A549 (cell line): ENCODE data around the gene RASGRP1. TPM values are rescaled to one million over a fixed set of nuclear protein-coding genes. Genes with fewer than 3 reads are reported as not detected.

Experiments
- ATAC-seq, 2 experiments: fragments of 200-7000 bp in 1 of 2; fragments of >200 bp in 1 of 2; cut with Nextera tagmentation in 1 of 2; cut with Tn5 transposase in 1 of 2; 3 replicates each; pipeline versions ENCODE4 v1.8.0 to v1.9.1; 2018 to 2020; ENCODE audit warnings: mild to moderate bottlenecking in 1 of 2, moderate library complexity in 1 of 2
- CTCF ChIA-PET: fragments of 300-600 bp; sonication (Branson Sonifier 250); formaldehyde crosslinking; extraction: SDS; loops from one replicate; lab custom pipeline; 2021; ENCODE audit warnings: antibody characterized with exemption, inconsistent platforms; lab: Yijun Ruan, JAX
- POLR2A ChIA-PET: fragments of 350-600 bp; formaldehyde crosslinking; extraction: SDS; loops from one replicate; lab custom pipeline; 2021; ENCODE audit warnings: antibody characterized with exemption, inconsistent platforms; lab: Yijun Ruan, JAX
- DNase-seq, 2 experiments: peaks; one replicate each; pipeline versions ENCODE4 v3.0.0 to v3.0.0-alpha.2; 2011 to 2016; ENCODE audit warnings: low read depth in 1 of 2, low spot score in 1 of 2
- FAIRE-seq: peaks from 2 replicates; lab custom pipeline; 2011; peaks lifted over from hg19 to GRCh38; lab: Jason Lieb, UNC
- H3K27ac ChIP-seq, 2 experiments: fragments of >200 bp; sonication (Bioruptor Twin); formaldehyde crosslinking; 3 replicates each; pipeline ENCODE4 v1.5.1; 2016 to 2017
- H3K4me1 ChIP-seq: fragments of >200 bp; sonication (Bioruptor Twin); formaldehyde crosslinking; 3 replicates; pipeline ENCODE4 v1.6.1; 2016
- H3K4me2 ChIP-seq: fragments of >200 bp; sonication (Bioruptor Twin); formaldehyde crosslinking; 3 replicates; pipeline ENCODE4 v1.6.1; 2016
- H3K4me3 ChIP-seq: fragments of >200 bp; sonication (Bioruptor Twin); formaldehyde crosslinking; 3 replicates; pipeline ENCODE4 v1.5.1; 2016
- H3K9me3 ChIP-seq: fragments of >200 bp; sonication (Bioruptor Twin); formaldehyde crosslinking; 3 replicates; pipeline ENCODE4 v1.6.1; 2016
- CBX2 ChIP-seq: fragments of 200-600 bp; sonication (generic); IDR thresholded peaks from 2 replicates; pipeline ENCODE4 v1.6.1; 2016; ENCODE audit warnings: low read depth, mild to moderate bottlenecking, borderline replicate concordance
- CEBPB ChIP-seq, 2 experiments: fragments of >200 bp in 1 of 2; sonication (Bioruptor Twin) in 1 of 2; formaldehyde crosslinking in 1 of 2; IDR thresholded peaks; 2 replicates each; pipeline ENCODE4 v1.6.1; 2012 to 2016
- EHF ChIP-seq: fragments of 250-450 bp; sonication (Bioruptor Pico); IDR thresholded peaks from 2 replicates; pipeline ENCODE4 v1.5.0; 2020; ENCODE audit warnings: mild to moderate bottlenecking
- EHMT2 ChIP-seq: fragments of 200-600 bp; sonication (generic); IDR thresholded peaks from 2 replicates; pipeline ENCODE4 v1.6.1; 2016; ENCODE audit warnings: antibody characterized with exemption, low read depth, mild to moderate bottlenecking, moderate library complexity
- FOSB ChIP-seq: fragments of 250-450 bp; sonication (Bioruptor Pico); IDR thresholded peaks from 2 replicates; pipeline ENCODE4 v1.5.0; 2020; ENCODE audit warnings: mild to moderate bottlenecking, moderate library complexity
- FOSL2 ChIP-seq, 2 experiments: fragments of 450-650 bp in 1 of 2; fragments of >200 bp in 1 of 2; sonication (Bioruptor Twin) in 1 of 2; formaldehyde crosslinking; IDR thresholded peaks; 2 replicates each; pipeline versions ENCODE4 v1.5.0 to v1.6.1; 2016 to 2020; ENCODE audit warnings: mild to moderate bottlenecking in 1 of 2, moderate library complexity in 1 of 2
- FOXS1 ChIP-seq: fragments of 250-450 bp; sonication (Bioruptor Pico); IDR thresholded peaks from 2 replicates; pipeline ENCODE4 v1.5.0; 2020; ENCODE audit warnings: mild to moderate bottlenecking, moderate library complexity
- HEYL ChIP-seq: fragments of 250-450 bp; sonication (Bioruptor Pico); IDR thresholded peaks from 2 replicates; pipeline ENCODE4 v1.8.0; 2021; ENCODE audit warnings: mild to moderate bottlenecking, moderate library complexity
- HOXB13 ChIP-seq: fragments of 250-450 bp; sonication (Bioruptor Pico); IDR thresholded peaks from 2 replicates; pipeline ENCODE4 v1.5.0; 2020; ENCODE audit warnings: low read depth, mild to moderate bottlenecking, moderate library complexity
- JUNB ChIP-seq: fragments of >200 bp; sonication (Bioruptor Twin); formaldehyde crosslinking; IDR thresholded peaks from 2 replicates; pipeline ENCODE4 v1.6.1; 2016
- MAZ ChIP-seq: fragments of 150-350 bp; IDR thresholded peaks from 2 replicates; pipeline ENCODE4 v1.6.1; 2014; ENCODE audit warnings: antibody characterized with exemption, low read depth, low read length, borderline replicate concordance
- NR3C1 ChIP-seq: fragments of >200 bp; sonication (Bioruptor Twin); formaldehyde crosslinking; IDR thresholded peaks from 3 replicates; pipeline ENCODE4 v1.6.1; 2017
- RAD21 ChIP-seq, 2 experiments: fragments of >200 bp in 1 of 2; sonication (Bioruptor Twin) in 1 of 2; formaldehyde crosslinking in 1 of 2; IDR thresholded peaks in 1 of 2; conservative IDR thresholded peaks in 1 of 2; 2 replicates in 1 of 2; 3 replicates in 1 of 2; pipeline ENCODE4 v1.6.1; 2012 to 2018; ENCODE audit warnings: inconsistent platforms in 1 of 2
- RCOR1 ChIP-seq: fragments of 150-350 bp; IDR thresholded peaks from 2 replicates; pipeline ENCODE4 v1.6.1; 2014; ENCODE audit warnings: antibody characterized with exemption, low read length, low read depth
- RFX5 ChIP-seq: fragments of 450-650 bp; IDR thresholded peaks from 2 replicates; pipeline ENCODE4 v1.7.1; 2014; ENCODE audit warnings: antibody characterized with exemption, mild to moderate bottlenecking, moderate library complexity
- SMC3 ChIP-seq: fragments of >200 bp; sonication (Bioruptor Twin); formaldehyde crosslinking; IDR thresholded peaks from 3 replicates; pipeline ENCODE4 v1.6.1; 2018; ENCODE audit warnings: inconsistent platforms
- TP53 ChIP-seq: fragments of 250-450 bp; sonication (Bioruptor Pico); IDR thresholded peaks from 2 replicates; pipeline ENCODE4 v1.5.0; 2021; ENCODE audit warnings: mild to moderate bottlenecking, moderate library complexity
- ZC3H11A ChIP-seq: fragments of 450-650 bp; IDR thresholded peaks from 2 replicates; pipeline ENCODE4 v1.6.1; 2014; ENCODE audit warnings: antibody characterized with exemption, mild to moderate bottlenecking
- WGBS: methylation state at CpG from one replicate; pipeline ENCODE4 v1.1.6; 2017; ENCODE audit errors: missing lambda C conversion rate; 5-methylcytosine and 5-hydroxymethylcytosine counted together
- polyA plus RNA-seq, 4 experiments: library from polyadenylated mRNA; depleted of rRNA in 3 of 4; stranded (reverse); fragments of >200 nt; fragmentation: RNase III in 1 of 4; extraction: RNeasy Plus Mini Kit Qiagen cat#74134 plus additional on column Dnase treatment in 1 of 4; gene quantifications; 2 replicates in 3 of 4; 3 replicates in 1 of 4; pipeline ENCODE4 v1.2.3, GENCODE V29; 2011 to 2017
- TF ChIP-seq, protein P1 (sequence below): IDR thresholded peaks from 2 replicates; pipeline ENCODE4 v1.6.1; 2012; ENCODE audit warnings: low read depth, borderline replicate concordance
- TF ChIP-seq, protein P2 (sequence below): fragments of >200 bp; sonication (Bioruptor Twin); formaldehyde crosslinking; IDR thresholded peaks from 3 replicates; pipeline ENCODE4 v1.5.1; 2016
- TF ChIP-seq, protein P3 (sequence below): fragments of >200 bp; sonication (Bioruptor Twin); formaldehyde crosslinking; IDR thresholded peaks from 2 replicates; pipeline ENCODE4 v1.6.1; 2016

RASGRP1 gene
- polyA plus RNA-seq, 2 of the 4 experiments (the other 2 are of a cell fraction) = 0.70 to 1.2 TPM

DNA sequence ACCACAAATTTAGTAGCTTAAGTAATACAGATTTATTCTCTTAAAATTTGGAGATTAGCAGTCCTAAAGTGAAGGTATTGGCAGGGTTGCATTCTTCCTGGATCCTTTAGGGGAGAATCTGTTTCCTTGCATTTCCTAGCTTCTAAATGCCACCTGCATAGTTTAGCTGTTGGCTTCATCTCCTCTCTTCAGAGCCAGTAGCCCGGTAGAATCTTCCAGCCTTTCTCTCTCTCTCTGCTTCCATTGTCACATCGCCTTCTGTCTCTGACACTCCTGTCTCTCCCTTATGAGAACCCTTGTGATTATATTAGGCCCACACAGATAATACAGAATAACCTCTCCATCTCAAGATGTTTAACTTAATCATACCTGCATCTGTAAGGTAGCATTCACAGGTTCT, 89.3 kb downstream of the RASGRP1 start:
- DNase-seq (no peak), FAIRE-seq (no peak), ATAC-seq (no peak)
- Histone ChIP-seq H3K4me3 (no peak overlapping the region), H3K9me3 (no peaks in the 10 kb centered on the region), H3K4me1 (no peaks in the 10 kb centered on the region), H3K27ac (no peak overlapping the region), H3K4me2 (no peak overlapping the region)
- POLR2A ChIA-PET = no interaction called here
- 93% methylated on average over 2 of the region's 2 CpGs for WGBS
- CTCF ChIA-PET = interaction anchor here (0.8 to 1.9 kb wide), 8 partner anchors 10 to 213 kb away, joined by 3 to 15 read pairs (median 4); partner anchors contain the start of gene RASGRP1
- no peak for TF ChIP-seq FOXS1 (CRISPR knock-in tag)
- TF ChIP-seq FOSL2 (IDR thresholded peaks at IDR 0.05) = no peak
- TF ChIP-seq FOSL2 (CRISPR knock-in tag; IDR thresholded peaks at IDR 0.05) = no peak
- no peak for TF ChIP-seq HOXB13
- no peak for TF ChIP-seq JUNB

DNA sequence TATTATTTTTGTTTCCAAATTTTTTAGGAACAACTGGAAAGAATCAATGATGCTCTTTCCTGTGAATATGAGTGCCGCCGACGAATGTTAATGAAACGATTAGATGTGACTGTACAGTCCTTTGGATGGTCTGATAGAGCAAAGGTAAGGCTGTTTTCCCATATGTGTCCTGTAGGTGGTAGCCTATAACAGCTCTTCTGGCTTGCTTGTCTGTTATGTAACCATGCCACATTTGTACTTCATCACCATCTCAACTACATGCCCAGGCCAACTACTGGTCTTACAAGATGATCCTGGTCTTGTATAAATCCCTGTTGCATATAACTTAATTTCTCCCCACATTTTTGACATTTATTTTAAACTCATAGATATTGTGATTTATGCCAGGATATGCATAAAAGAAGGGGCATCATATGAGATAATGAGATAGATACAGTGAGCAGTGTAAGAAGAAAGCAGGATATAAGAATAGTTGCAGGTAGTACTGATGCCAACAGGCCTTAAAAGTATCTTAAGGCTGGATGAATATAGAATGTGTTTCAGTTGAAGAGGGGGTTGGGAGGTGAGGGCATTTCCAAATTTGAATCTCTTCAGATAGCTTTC, 90.4 kb downstream of the RASGRP1 start:
- FAIRE-seq = no peak

DNA sequence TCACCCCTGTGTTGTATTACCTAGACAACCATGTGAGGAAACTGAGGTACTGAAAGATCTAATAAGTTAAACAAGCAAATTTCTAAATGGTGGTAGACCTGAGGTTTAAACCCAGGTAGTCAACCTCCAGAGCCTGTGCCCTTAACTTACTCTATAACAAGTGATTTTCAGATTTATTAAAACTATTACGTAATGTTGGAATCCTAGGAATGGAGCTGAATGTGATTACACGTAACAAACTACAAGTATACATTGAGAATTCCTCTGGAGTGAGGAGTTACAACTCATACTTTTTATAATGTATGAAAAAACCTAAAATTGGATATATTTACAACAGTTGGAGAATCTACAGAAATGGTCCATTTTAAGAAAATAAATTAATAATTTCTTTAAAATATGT, 92.6 kb downstream of the RASGRP1 start:
- ChIA-PET CTCF (interaction anchor here (0.9 to 1.4 kb wide), 4 partner anchors 13 to 228 kb away, joined by 3 to 4 read pairs (median 4); partner anchors contain the start of gene FAM98B), POLR2A (no interaction called here)
- no peak for FAIRE-seq

More for the DNA sequence above, 90.4 kb downstream of the RASGRP1 start:
- POLR2A ChIA-PET = no interaction called here
- peak; percentile 16 to 61 for DNase-seq
- 28% methylated on average over 4 of the region's 4 CpGs for WGBS
- Histone ChIP-seq H3K4me2 (no peak overlapping the region), H3K4me3 (no peak overlapping the region), H3K4me1 (no peaks in the 10 kb centered on the region), H3K9me3 (no peaks in the 10 kb centered on the region), H3K27ac (no peak overlapping the region)
- peak; percentile 91 to 93 for ATAC-seq
- TF ChIP-seq RAD21 (conservative IDR thresholded peaks at IDR 0.05 in 1 of 2, IDR thresholded peaks at IDR 0.05 in 1 of 2) = peak; percentile 68 to 69
- peak; percentile 44; the same call in 2 of the 3 replicates for TF ChIP-seq SMC3
- TF ChIP-seq, protein P1, sequence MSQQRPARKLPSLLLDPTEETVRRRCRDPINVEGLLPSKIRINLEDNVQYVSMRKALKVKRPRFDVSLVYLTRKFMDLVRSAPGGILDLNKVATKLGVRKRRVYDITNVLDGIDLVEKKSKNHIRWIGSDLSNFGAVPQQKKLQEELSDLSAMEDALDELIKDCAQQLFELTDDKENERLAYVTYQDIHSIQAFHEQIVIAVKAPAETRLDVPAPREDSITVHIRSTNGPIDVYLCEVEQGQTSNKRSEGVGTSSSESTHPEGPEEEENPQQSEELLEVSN = no peak
- no peak for TF ChIP-seq EHMT2
- no peak for TF ChIP-seq CEBPB (IDR thresholded peaks at IDR 0.05)
- TF ChIP-seq EHF = no peak
- TF ChIP-seq, protein P2, sequence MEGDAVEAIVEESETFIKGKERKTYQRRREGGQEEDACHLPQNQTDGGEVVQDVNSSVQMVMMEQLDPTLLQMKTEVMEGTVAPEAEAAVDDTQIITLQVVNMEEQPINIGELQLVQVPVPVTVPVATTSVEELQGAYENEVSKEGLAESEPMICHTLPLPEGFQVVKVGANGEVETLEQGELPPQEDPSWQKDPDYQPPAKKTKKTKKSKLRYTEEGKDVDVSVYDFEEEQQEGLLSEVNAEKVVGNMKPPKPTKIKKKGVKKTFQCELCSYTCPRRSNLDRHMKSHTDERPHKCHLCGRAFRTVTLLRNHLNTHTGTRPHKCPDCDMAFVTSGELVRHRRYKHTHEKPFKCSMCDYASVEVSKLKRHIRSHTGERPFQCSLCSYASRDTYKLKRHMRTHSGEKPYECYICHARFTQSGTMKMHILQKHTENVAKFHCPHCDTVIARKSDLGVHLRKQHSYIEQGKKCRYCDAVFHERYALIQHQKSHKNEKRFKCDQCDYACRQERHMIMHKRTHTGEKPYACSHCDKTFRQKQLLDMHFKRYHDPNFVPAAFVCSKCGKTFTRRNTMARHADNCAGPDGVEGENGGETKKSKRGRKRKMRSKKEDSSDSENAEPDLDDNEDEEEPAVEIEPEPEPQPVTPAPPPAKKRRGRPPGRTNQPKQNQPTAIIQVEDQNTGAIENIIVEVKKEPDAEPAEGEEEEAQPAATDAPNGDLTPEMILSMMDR = peak; percentile 60
- CTCF ChIA-PET = interaction anchor here (0.6 to 1.9 kb wide), 12 partner anchors 12 to 224 kb away, joined by 3 to 15 read pairs (median 4); partner anchors contain the start of gene RASGRP1

More for the DNA sequence above, 92.6 kb downstream of the RASGRP1 start:
- Histone ChIP-seq H3K9me3 (no peaks in the 10 kb centered on the region), H3K27ac (no peak overlapping the region), H3K4me1 (no peaks in the 10 kb centered on the region), H3K4me2 (no peak overlapping the region), H3K4me3 (no peak overlapping the region)
- ATAC-seq (no peak), DNase-seq (no peak)
- no peak for TF ChIP-seq FOSL2 (IDR thresholded peaks at IDR 0.05)
- TF ChIP-seq FOSL2 (CRISPR knock-in tag; IDR thresholded peaks at IDR 0.05) = no peak
- TF ChIP-seq TP53 (CRISPR knock-in tag) = no peak
- no peak for TF ChIP-seq EHMT2
- TF ChIP-seq RFX5 = no peak
- no peak for TF ChIP-seq RCOR1
- no peak for TF ChIP-seq ZC3H11A
- TF ChIP-seq, protein P3, sequence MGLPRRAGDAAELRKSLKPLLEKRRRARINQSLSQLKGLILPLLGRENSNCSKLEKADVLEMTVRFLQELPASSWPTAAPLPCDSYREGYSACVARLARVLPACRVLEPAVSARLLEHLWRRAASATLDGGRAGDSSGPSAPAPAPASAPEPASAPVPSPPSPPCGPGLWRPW = no peak
- TF ChIP-seq HEYL (CRISPR knock-in tag) = no peak
- TF ChIP-seq RAD21 (conservative IDR thresholded peaks at IDR 0.05 in 1 of 2, IDR thresholded peaks at IDR 0.05 in 1 of 2) = no peak
- TF ChIP-seq MAZ = no peak
- TF ChIP-seq NR3C1 = no peak
- TF ChIP-seq CBX2 = no peak
- no peak for TF ChIP-seq FOSB (CRISPR knock-in tag)
- 96% methylated on average over 2 of the region's 2 CpGs for WGBS
